ENCODE measurements around the gene RASGRP1. TPM values are rescaled to one million over a fixed set of nuclear protein-coding genes. Genes with fewer than 3 reads are reported as not detected.

RASGRP1 gene
- 0.44 TPM for total RNA-seq
- long read RNA-seq, result 0 reads

DNA sequence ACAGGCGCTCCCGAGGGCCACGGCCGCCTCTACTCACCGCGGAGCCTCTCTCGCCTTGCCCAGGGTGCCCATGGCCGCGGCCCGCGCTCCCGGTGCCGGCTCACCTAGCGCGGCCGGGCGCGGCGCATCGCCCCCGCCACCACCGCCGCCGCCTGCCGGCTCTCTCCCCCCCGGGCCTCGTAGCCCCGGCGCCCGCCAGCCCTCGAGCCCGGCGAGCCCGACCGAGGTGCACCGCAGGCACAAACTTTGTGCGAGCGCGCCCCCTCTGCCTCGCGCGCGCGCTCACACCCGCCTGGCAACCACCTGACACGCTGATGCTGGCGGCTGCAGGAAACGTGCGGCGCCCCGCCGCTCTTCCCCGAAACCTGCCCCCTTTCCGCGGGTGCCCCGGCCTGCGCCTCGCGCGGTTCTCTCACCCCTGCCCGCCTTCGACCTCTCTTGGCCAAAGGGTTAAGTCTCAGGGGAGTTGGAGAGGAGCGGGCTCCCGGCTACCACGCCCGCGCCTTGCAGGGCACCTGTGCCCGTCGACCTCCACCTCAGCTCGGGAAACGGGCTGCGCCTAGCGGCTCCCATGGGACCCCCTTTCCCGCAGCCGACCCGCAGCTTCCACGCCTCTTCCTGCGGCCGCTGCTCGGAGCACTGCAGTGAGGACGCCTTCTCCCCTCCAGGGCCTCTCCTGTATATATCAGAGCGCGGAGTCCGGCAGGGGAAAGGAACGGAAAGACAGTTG lies at the start of gene RASGRP1:
TSS of gene RASGRP1 (minus strand) at position 258 of the 730 bp plus-strand sequence. CDS start at position 72, 186 bp downstream.
- no peak within 1 kb of the TSS for H3K27ac ChIP-seq (replicated peaks)
- TF ChIP-seq CTCF (IDR thresholded peaks at IDR 0.05; ENCODE audit: borderline replicate concordance), result no peak
- peaks cover 14% of the 10 kb centered on the region for H3K4me1 ChIP-seq
- H3K9me3 ChIP-seq (replicated peaks), result no peaks in the 10 kb centered on the region
- peaks cover 73% of the 10 kb centered on the region for H3K27me3 ChIP-seq (ENCODE audit: low read depth)
- peak within 1 kb of the TSS; percentile 72 for H3K4me3 ChIP-seq
- no peaks in the 10 kb centered on the region for H3K36me3 ChIP-seq
- intact Hi-C loops (cut with micrococcal nuclease), result loop anchor here (10.0 kb wide), 1 partner anchor 120 kb away; no protein-coding TSS in a partner anchor
- peak; percentile 51 for DNase-seq

DNA sequence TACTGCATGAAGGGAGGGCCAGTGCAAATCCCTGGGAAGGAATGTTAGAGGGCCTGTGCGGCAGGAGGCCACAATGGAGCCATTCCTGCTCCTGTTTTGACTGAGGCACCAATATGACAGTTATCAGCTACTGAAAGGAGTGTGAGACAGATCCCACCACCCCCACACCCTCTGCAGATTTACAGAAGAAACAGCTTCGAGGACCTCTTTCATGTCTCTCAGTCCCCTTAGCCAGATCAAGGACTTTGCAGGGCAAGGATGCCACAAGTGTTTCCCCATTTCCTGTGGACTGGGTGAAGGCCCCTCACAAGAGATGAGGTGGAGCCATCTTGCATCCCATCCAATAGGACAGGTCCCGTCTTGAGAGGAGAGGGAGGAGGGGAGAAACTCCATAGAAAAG lies 48.5 kb upstream of the RASGRP1 start:
- H3K9me3 ChIP-seq (replicated peaks), result no peaks in the 10 kb centered on the region
- H3K4me1 ChIP-seq, result peaks cover under 1% of the 10 kb centered on the region
- no peak for TF ChIP-seq CTCF (IDR thresholded peaks at IDR 0.05; ENCODE audit: borderline replicate concordance)
- H3K4me3 ChIP-seq, result no peak overlapping the region
- H3K36me3 ChIP-seq, result no peaks in the 10 kb centered on the region
- H3K27ac ChIP-seq (replicated peaks), result no peak overlapping the region
- no peaks in the 10 kb centered on the region for H3K27me3 ChIP-seq (ENCODE audit: low read depth)
- intact Hi-C loops (cut with micrococcal nuclease), result no loop called here
- DNase-seq, result no peak

GRCh38 chr15:38612159-38612863 lies 47.7 kb upstream of the RASGRP1 start:
- Histone ChIP-seq H3K4me1 (no peaks in the 10 kb centered on the region), H3K27me3 (ENCODE audit: low read depth) (no peaks in the 10 kb centered on the region), H3K36me3 (no peaks in the 10 kb centered on the region), H3K9me3 (replicated peaks) (no peaks in the 10 kb centered on the region), H3K27ac (replicated peaks) (no peak overlapping the region), H3K4me3 (no peak overlapping the region)
- DNase-seq, result no peak
- intact Hi-C loops (cut with micrococcal nuclease), result no loop called here
- no peak for TF ChIP-seq CTCF (IDR thresholded peaks at IDR 0.05; ENCODE audit: borderline replicate concordance)

GRCh38 chr15:38611228-38611627 lies 46.6 kb upstream of the RASGRP1 start:
- TF ChIP-seq CTCF (IDR thresholded peaks at IDR 0.05; ENCODE audit: borderline replicate concordance), result no peak
- peaks cover 1% of the 10 kb centered on the region for H3K27me3 ChIP-seq (ENCODE audit: low read depth)
- intact Hi-C loops (cut with micrococcal nuclease), result no loop called here
- no peaks in the 10 kb centered on the region for H3K9me3 ChIP-seq (replicated peaks)
- no peaks in the 10 kb centered on the region for H3K36me3 ChIP-seq
- DNase-seq, result no peak
- no peak overlapping the region for H3K27ac ChIP-seq (replicated peaks)
- H3K4me1 ChIP-seq, result no peaks in the 10 kb centered on the region
- no peak overlapping the region for H3K4me3 ChIP-seq

GRCh38 chr15:38610748-38611147 lies 46.1 kb upstream of the RASGRP1 start:
- H3K4me3 ChIP-seq, result no peak overlapping the region

More at GRCh38 chr15:38610748-38611147, 46.1 kb upstream of the RASGRP1 start:
- no peak for TF ChIP-seq CTCF (IDR thresholded peaks at IDR 0.05; ENCODE audit: borderline replicate concordance)
- H3K36me3 ChIP-seq, result no peaks in the 10 kb centered on the region
- H3K4me1 ChIP-seq, result no peaks in the 10 kb centered on the region
- H3K9me3 ChIP-seq (replicated peaks), result no peaks in the 10 kb centered on the region
- DNase-seq, result no peak
- H3K27me3 ChIP-seq (ENCODE audit: low read depth), result peaks cover 6% of the 10 kb centered on the region
- H3K27ac ChIP-seq (replicated peaks), result no peak overlapping the region
- intact Hi-C loops (cut with micrococcal nuclease), result no loop called here
